Mucosa of descending colon (tissue), 3 donors: ENCODE results near the gene AHNAK2. TPM values are rescaled to one million over a fixed set of nuclear protein-coding genes. Genes with fewer than 3 reads are reported as not detected.

Experiments
- ATAC-seq: fragments of 200-7000 bp; cut with Tn5 transposase; one replicate; pipeline ENCODE4 v1.9.1; 2020; ENCODE audit warnings: mild to moderate bottlenecking, moderate library complexity
- DNase-seq, 3 donors: peaks; one replicate each; pipeline ENCODE4 v3.0.0-alpha.2; 2020
- H3K36me3 ChIP-seq: fragments of 200-600 bp; one replicate; pipeline ENCODE4 v1.8.0; 2021; ENCODE audit warnings: low read depth, mild to moderate bottlenecking
- H3K4me1 ChIP-seq: fragments of 200-600 bp; one replicate; pipeline ENCODE4 v1.8.0; 2021; ENCODE audit warnings: low read depth, mild to moderate bottlenecking
- H3K4me3 ChIP-seq: fragments of 200-600 bp; one replicate; pipeline ENCODE4 v1.8.0; 2021; ENCODE audit warnings: mild to moderate bottlenecking
- H3K9me3 ChIP-seq: fragments of 200-600 bp; one replicate; pipeline ENCODE4 v1.8.0; 2021; ENCODE audit warnings: mild to moderate bottlenecking
- intact Hi-C, 2 donors: fragments of 100-400 bp; cut with DNase I in 1 of 2; cut with micrococcal nuclease in 1 of 2; formaldehyde crosslinking; loops; one replicate each; pipeline versions ENCODE4 v1.11.0 to v1.11.1; 2022; cut with DNase I, micrococcal nuclease
- total RNA-seq, 3 donors: library from RNA; stranded (reverse); fragmentation: NEBNext Ultra II Directional in 2 of 3; extraction: Animal tissue kit (Norgen Biotek cat#: 25700) in 2 of 3; gene quantifications; one replicate each; pipeline versions ENCODE4 v1.2.1 to v1.2.4, GENCODE V29; 2021 to 2023
- TF ChIP-seq, protein P1 (sequence below): fragments of 200-600 bp; IDR thresholded peaks from one replicate; pipeline ENCODE4 v1.8.0; 2022; ENCODE audit warnings: antibody characterized with exemption, mild to moderate bottlenecking
- donor health status: DM: no; HTN: no; CAD: no; lungs with moderate emphysema.
- donor health status: DM: no; HTN: no; CAD: no.
- donor health status: DM: no; HTN: yes; CAD: no.

The AHNAK2 gene
- total RNA-seq, 3 donors from 2014 or later: 4.6 to 145 (median 20.3) TPM

- DNase-seq (no peak), ATAC-seq (no peak)
- TF ChIP-seq, protein P1, sequence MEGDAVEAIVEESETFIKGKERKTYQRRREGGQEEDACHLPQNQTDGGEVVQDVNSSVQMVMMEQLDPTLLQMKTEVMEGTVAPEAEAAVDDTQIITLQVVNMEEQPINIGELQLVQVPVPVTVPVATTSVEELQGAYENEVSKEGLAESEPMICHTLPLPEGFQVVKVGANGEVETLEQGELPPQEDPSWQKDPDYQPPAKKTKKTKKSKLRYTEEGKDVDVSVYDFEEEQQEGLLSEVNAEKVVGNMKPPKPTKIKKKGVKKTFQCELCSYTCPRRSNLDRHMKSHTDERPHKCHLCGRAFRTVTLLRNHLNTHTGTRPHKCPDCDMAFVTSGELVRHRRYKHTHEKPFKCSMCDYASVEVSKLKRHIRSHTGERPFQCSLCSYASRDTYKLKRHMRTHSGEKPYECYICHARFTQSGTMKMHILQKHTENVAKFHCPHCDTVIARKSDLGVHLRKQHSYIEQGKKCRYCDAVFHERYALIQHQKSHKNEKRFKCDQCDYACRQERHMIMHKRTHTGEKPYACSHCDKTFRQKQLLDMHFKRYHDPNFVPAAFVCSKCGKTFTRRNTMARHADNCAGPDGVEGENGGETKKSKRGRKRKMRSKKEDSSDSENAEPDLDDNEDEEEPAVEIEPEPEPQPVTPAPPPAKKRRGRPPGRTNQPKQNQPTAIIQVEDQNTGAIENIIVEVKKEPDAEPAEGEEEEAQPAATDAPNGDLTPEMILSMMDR: no peak
- peaks cover 4% of the 10 kb centered on the region for H3K36me3 ChIP-seq
- H3K4me1 ChIP-seq: peaks cover 19% of the 10 kb centered on the region
- no peak overlapping the region for H3K4me3 ChIP-seq
- intact Hi-C loops: no loop called here
- H3K9me3 ChIP-seq: no peaks in the 10 kb centered on the region
Observed at GRCh38 chr14:105023791-105024480, 45.8 kb upstream of the AHNAK2 start.

GRCh38 chr14:105023144-105023543 lies 45.0 kb upstream of the AHNAK2 start:
- Histone ChIP-seq H3K4me1 (peaks cover 21% of the 10 kb centered on the region), H3K4me3 (no peak overlapping the region), H3K36me3 (peaks cover 4% of the 10 kb centered on the region), H3K9me3 (no peaks in the 10 kb centered on the region)
- TF ChIP-seq, protein P1: no peak
- ATAC-seq (no peak), DNase-seq (no peak)
- intact Hi-C loops: no loop called here

DNA sequence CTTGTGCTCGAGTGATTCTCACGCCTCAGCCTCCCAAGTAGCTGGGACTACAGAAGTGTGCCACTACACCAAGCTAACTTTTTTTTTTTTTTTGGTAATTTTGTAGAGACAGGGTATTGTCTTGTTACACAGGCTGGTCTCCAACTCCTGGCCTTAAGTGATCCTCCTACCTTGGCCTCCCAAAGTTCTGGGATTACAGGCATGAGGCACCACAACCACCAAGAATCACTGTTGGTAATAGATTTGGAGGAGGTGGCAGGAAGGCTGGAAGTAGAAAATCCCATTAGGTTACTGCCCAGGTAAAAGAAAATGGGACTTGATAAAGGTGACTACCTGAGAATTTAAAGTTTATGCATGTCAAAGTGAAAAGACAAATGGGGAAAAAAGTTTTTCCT lies 44.1 kb upstream of the AHNAK2 start:
- DNase-seq (no peak), ATAC-seq (no peak)
- no peak overlapping the region for H3K4me3 ChIP-seq
- TF ChIP-seq, protein P1: no peak
- H3K9me3 ChIP-seq: no peaks in the 10 kb centered on the region
- peaks cover 21% of the 10 kb centered on the region for H3K4me1 ChIP-seq
- intact Hi-C loops: no loop called here
- H3K36me3 ChIP-seq: peaks cover 4% of the 10 kb centered on the region

DNA sequence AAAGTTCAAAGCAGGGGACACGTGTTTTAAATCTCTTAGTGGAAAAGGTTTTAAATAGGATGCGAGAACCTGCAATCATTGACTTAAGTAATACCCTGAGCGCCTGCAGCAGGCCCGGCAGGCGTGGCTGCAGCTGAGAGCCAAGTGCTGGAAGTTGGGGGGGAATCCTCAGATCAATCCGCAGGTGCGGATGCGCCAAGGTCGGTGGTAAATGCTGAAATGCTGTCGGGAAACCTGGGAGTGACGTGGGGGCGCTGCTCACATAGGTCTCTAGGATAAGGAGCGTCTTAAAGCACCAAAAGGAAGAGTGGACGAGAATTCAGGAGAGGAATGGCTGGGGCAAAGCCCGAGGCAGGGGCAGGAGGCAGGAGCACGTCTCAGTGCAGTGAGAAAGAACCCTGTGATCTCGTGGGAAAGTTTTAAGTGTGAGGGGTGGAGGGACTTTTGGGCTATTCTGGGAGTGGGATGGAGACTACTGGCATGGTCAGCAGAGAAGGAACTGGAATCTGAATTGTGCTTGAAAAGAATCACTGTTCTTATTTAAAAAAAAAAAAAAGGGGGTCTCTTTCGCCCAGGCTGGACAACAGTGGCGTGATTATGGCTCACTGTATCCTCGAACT lies 43.6 kb upstream of the AHNAK2 start:
- Histone ChIP-seq H3K36me3 (peaks cover 4% of the 10 kb centered on the region), H3K9me3 (no peaks in the 10 kb centered on the region), H3K4me1 (peaks cover 21% of the 10 kb centered on the region), H3K4me3 (peak overlapping the region; percentile 20)
- DNase-seq: peak; percentile 78 to 79 (median 78)
- TF ChIP-seq, protein P1: no peak
- ATAC-seq: peak; percentile 25
- intact Hi-C loops: no loop called here

DNA sequence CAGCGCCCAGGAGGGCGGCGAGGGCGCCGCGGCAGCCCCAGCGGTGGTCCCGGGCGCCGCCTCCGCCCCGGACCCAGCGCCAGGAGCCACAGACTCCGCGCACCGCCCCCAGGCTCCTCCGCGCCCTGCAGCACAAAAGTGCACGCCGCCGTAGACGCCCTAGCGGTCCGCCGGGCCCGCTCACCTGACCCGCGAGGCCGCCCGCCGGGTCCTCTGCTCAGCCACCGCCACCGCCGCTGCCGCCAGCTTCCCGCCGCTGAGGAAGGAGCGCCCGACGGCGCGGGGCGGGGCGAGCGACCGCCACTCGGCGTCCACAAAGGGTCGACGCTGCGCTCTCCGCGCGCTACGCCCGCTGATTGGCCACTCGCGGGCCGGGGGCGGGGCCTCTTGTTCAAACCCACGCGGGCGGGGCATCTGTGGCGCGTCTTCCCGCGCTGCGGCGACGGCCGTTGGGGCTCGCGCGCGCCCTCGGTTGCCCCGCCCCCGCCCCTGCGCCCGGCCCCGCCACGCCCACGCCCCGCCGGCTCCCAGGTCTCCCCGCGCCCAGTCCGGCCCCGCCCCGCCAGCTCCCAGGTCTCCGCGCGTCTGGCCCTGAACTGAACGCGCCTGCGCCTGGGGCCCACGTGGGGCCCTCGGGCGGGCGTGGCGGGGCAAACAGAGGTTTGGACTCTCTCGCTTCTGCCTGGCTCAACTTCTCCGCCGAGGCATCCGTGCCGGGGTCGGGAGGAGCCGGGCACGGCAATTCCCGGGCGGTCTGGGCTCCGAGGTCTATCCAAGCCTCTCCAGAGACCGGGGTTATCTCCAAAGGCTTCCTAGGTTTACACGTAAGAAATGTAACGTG lies 42.9 kb upstream of the AHNAK2 start, which contains the start of gene CDCA4:
Gene CDCA4, minus strand, starts transcription at position 269 of the 841 bp plus-strand sequence. CDS start 9,154 bp downstream, outside the sequence.
- Histone ChIP-seq H3K9me3 (no peaks in the 10 kb centered on the region), H3K4me1 (peaks cover 26% of the 10 kb centered on the region), H3K4me3 (peak within 1 kb of the TSS; percentile 98), H3K36me3 (peaks cover 4% of the 10 kb centered on the region)
- intact Hi-C loops: no loop called here
- DNase-seq (peak; percentile 98 to 99 (median 98)), ATAC-seq (peak; percentile 93)
- TF ChIP-seq, protein P1: no peak
